SK-N-SH (cell line): ENCODE data around the gene GJE1.
"Not testable (repeated sequence)": the region's sequence is repeated elsewhere in the genome, so short reads cannot be mapped to it uniquely, and the experiment has no call there.

Source experiments
- CTCF ChIP-seq: fragments of 200-600 bp; sonication (generic); IDR thresholded peaks from 2 replicates; pipeline ENCODE4 v1.6.1; 2017; ENCODE audit warnings: antibody characterized with exemption, mild to moderate bottlenecking, moderate library complexity
- EP300 ChIP-seq, 2 experiments: IDR thresholded peaks; 2 replicates each; pipeline versions ENCODE4 v1.4.0 to v1.6.1; 2012; ENCODE audit warnings: borderline replicate concordance in 1 of 2, low read depth in 1 of 2, low read length in 1 of 2
- EZH2phosphoT487 ChIP-seq: fragments of 200-600 bp; sonication (generic); IDR thresholded peaks from 2 replicates; pipeline ENCODE4 v1.6.1; 2017; ENCODE audit warnings: low read depth, mixed run types, mild to moderate bottlenecking, antibody characterized with exemption, moderate library complexity, borderline replicate concordance
- FOXJ3 ChIP-seq: sonication (generic); formaldehyde crosslinking; IDR thresholded peaks from 2 replicates; pipeline ENCODE4 v1.5.1; 2020; ENCODE audit warnings: mild to moderate bottlenecking, missing genetic modification reagents
- GABPA ChIP-seq: IDR thresholded peaks from 2 replicates; pipeline ENCODE4 v1.4.0; 2012; ENCODE audit warnings: low read depth, mild to moderate bottlenecking
- GATA2 ChIP-seq: sonication (generic); formaldehyde crosslinking; IDR thresholded peaks from 2 replicates; pipeline ENCODE4 v1.5.0; 2020; ENCODE audit warnings: mild to moderate bottlenecking, missing genetic modification reagents
- RFX5 ChIP-seq: IDR thresholded peaks from 2 replicates; pipeline ENCODE4 v1.6.1; 2012; ENCODE audit warnings: mild to moderate bottlenecking, improper control_type of control experiment, low read length
- USF2 ChIP-seq: fragments of 150-350 bp; IDR thresholded peaks from 2 replicates; pipeline ENCODE4 v1.6.1; 2017; ENCODE audit warnings: antibody characterized with exemption, low read length, low read depth, borderline replicate concordance

DNA sequence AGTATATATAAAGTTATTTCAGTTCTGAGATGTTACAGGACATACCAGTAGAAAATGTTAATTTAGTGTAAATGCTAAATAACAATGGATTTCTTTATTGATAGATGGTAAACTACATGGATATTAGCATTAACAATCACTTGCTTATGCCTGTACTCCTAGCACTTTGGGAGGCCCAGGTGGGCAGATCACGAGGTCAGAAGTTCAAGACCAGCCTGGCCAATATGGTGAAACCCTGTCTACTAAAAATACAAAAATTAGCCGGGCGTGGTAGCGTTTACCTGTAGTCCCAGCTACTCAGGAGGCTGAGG is 24.0 kb downstream of the GJE1 start:
- TF ChIP-seq EP300 (IDR thresholded peaks at IDR 0.05; ENCODE audit: borderline replicate concordance in 1 of 2, low read depth in 1 of 2, low read length in 1 of 2); USF2; EZH2phosphoT487; GATA2 (CRISPR knock-in tag); GABPA; RFX5; CTCF; FOXJ3 (CRISPR knock-in tag): not testable (repeated sequence)
